Kidney epithelial cell (primary cell): ENCODE results near the gene CNOT6. TPM values are rescaled to one million over a fixed set of nuclear protein-coding genes. Genes with fewer than 3 reads are reported as not detected.
"Not testable (repeated sequence)": the region's sequence is repeated elsewhere in the genome, so short reads cannot be mapped to it uniquely, and the experiment has no call there.

Experiments
- DNase-seq: peaks from one replicate; pipeline ENCODE4 v3.0.0-alpha.2; 2010; ENCODE audit warnings: low read depth
- H3K27me3 ChIP-seq: 2 replicates; pipeline ENCODE4 v1.6.0; 2011; ENCODE audit warnings: low read length; ENCODE audit not compliant: control insufficient read depth, insufficient read depth
- H3K36me3 ChIP-seq: 2 replicates; pipeline ENCODE4 v1.5.1; 2011; ENCODE audit warnings: low read length; ENCODE audit not compliant: control insufficient read depth, insufficient read depth
- H3K4me3 ChIP-seq: 2 replicates; pipeline ENCODE4 v1.5.1; 2011; ENCODE audit warnings: low read depth, mild to moderate bottlenecking, control low read depth, low read length
- total RNA-seq: library from RNA; depleted of rRNA; stranded (reverse); fragments of >200 nt; gene quantifications from 2 replicates; pipeline ENCODE4 v1.2.3, GENCODE V29; 2015
- TF ChIP-seq, protein P1 (sequence below): IDR thresholded peaks from 2 replicates; pipeline ENCODE4 v1.5.1; 2011; ENCODE audit warnings: mild to moderate bottlenecking, moderate library complexity, low read length, control low read depth, inconsistent platforms; ENCODE audit not compliant: insufficient read depth, poor library complexity, severe bottlenecking

CNOT6 gene
- total RNA-seq, 1 donor from 2014 or later: 31.1 TPM

DNA sequence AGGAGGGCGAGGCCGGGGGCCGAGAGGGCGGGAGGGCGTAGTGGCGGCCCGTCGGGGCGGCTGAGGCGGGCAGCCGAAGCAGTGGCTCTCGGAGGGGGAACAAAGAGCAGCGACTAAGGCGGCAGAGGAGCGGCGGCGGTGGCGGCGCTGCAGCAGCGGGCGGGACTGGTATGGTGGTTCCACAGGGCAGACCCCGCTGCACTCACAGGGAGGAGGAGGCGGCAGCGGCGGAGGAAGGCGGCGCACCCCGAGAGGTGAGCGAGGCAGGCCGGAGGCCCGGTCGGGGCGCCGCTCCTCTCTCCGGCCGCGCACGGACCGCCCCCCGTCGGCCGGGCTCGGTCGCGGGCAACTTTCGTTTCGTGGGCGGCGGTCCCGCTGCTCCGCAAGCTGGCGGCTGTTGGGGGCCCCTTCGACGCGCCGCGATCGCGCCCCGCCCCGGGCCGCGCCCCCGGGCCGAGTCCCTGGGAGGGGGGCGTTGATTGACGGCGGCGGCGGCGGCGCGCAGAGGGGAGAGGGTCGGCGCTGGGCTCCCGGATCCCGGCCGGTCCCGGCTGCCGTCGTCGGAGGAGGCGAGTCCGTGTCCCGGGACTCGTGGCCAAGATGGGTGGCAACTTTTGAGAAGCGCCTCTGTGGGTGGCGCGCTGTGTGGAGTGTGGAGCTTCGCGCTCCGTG, 467 bp downstream of the CNOT6 start:
- no peak for DNase-seq
- no peaks in the 10 kb centered on the region for H3K36me3 ChIP-seq
- TF ChIP-seq, protein P1, sequence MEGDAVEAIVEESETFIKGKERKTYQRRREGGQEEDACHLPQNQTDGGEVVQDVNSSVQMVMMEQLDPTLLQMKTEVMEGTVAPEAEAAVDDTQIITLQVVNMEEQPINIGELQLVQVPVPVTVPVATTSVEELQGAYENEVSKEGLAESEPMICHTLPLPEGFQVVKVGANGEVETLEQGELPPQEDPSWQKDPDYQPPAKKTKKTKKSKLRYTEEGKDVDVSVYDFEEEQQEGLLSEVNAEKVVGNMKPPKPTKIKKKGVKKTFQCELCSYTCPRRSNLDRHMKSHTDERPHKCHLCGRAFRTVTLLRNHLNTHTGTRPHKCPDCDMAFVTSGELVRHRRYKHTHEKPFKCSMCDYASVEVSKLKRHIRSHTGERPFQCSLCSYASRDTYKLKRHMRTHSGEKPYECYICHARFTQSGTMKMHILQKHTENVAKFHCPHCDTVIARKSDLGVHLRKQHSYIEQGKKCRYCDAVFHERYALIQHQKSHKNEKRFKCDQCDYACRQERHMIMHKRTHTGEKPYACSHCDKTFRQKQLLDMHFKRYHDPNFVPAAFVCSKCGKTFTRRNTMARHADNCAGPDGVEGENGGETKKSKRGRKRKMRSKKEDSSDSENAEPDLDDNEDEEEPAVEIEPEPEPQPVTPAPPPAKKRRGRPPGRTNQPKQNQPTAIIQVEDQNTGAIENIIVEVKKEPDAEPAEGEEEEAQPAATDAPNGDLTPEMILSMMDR: no peak
- H3K4me3 ChIP-seq: peak overlapping the region; percentile 93
- no peaks in the 10 kb centered on the region for H3K27me3 ChIP-seq

DNA sequence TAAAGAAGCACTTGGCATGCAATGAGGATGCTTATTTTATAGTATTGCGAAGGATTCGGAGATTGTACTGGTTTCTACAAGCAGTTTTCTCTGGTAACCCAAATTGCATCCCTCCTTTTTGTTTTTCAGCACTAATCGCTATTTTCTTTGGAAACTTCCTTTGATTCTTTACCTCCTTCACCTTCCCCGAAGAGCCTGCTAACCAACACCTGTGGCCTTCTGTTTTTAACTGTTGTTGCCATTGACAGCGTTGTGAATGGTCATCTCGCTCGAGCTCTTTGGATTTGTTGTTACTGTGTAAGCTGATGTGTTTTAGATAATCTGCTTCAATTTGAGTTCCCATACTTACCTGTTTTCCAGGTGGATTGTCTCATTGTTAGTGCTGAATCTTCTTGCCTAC, 1.1 kb downstream of the CNOT6 start:
- Histone ChIP-seq H3K27me3 (no peaks in the 10 kb centered on the region), H3K36me3 (no peaks in the 10 kb centered on the region), H3K4me3 (peak overlapping the region; percentile 93)
- TF ChIP-seq, protein P1: no peak
- DNase-seq: no peak

DNA sequence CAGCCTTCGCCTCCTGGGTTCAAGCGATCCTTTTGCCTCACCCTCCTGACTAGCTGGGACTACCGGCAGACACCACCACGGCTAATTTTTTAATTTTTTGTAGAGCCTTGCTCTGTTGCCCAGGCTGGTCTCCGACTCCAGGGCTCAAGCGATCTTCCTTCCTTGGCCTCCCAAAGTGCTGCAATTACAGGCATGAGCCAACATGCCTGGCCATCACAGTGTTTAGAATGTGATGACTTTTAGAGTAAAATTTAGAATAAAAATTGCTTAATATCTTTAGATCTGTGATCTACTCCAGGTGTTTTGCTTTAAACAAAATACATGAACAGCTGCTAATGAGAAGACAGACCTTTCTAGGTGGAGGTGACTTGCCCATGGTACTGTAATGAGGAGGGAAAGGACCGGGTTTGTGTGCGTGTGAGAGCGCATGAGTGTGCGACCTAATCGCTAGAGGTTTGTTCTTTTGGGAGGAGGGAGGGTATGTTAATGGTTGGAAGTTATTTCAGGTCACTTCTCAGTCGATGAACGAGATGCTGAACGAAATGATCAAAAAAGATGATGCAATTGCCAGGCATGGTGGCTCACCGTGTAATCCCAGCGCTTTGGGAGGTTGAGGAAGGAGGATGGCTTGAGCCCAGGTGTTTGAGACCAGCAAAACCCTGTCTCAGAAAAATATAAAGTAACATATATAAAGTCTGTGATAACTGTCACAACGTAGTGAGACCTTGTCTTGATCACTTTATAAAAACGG, 2.0 kb downstream of the CNOT6 start:
- TF ChIP-seq, protein P1: no peak
- H3K4me3 ChIP-seq: peak overlapping the region; percentile 10
- DNase-seq: no peak
- H3K27me3 ChIP-seq: no peaks in the 10 kb centered on the region
- no peaks in the 10 kb centered on the region for H3K36me3 ChIP-seq

DNA sequence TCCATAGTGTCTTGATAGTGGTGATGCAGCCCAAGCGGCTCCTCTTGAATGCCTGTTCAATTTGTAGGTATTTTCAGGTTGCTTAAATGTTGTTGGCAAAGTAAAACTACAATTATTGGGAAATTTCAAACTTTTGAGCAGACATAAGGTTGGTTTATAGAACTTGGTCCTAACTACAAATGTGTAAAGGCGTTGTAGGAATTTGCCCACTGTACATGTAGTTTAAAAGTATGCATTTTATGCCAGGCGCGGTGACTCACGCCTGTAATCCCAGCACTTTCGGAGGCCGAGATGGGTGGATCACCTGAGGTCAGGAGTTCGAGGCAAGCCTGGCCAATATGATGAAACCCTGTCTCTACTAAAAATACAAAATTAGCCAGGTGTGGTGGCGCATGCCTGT, 2.6 kb downstream of the CNOT6 start:
- DNase-seq, H3K27me3 ChIP-seq, H3K4me3 ChIP-seq, H3K36me3 ChIP-seq: not testable (repeated sequence)

DNA sequence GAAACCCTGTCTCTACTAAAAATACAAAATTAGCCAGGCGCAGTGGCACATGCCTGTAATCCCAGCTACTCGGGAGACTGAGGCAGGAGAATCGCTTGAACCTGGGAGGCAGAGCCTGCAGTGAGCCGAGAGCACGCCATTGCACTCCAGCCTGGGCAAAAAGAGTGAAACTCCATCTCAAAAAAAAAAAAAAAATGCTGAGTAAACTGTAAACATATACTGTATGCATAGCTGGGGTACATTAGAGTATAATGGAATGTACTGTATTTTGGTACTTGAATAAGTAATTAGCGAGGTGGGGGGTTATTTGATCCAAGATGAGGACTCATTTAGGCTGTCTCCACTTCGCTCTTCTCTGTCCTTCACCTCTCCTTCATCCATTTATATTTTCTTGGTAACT, 3.7 kb downstream of the CNOT6 start:
- not testable (repeated sequence) for H3K4me3 ChIP-seq, H3K36me3 ChIP-seq, DNase-seq, H3K27me3 ChIP-seq

DNA sequence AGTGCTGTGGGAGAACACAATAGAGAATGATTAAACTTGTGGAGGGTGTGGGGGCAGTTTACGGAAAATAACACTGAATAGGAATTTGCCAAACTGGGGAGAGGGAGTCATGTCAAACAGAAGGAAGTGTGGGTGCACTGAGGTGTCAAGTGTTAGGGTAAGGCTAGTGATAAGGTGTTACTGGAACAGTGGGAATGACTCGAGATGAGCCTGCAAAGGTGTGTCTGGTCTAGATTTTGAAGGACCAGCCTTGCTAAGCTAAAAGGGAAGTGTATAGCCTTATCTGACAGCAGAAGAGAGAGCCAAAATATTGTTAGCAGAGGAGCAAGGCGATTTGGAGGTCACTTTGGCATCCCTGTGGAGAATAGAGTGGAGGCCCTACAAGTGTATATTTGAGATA, 4.2 kb downstream of the CNOT6 start:
- no peak for DNase-seq
- TF ChIP-seq, protein P1: no peak
- no peaks in the 10 kb centered on the region for H3K27me3 ChIP-seq
- no peak overlapping the region for H3K4me3 ChIP-seq
- H3K36me3 ChIP-seq: no peaks in the 10 kb centered on the region

DNA sequence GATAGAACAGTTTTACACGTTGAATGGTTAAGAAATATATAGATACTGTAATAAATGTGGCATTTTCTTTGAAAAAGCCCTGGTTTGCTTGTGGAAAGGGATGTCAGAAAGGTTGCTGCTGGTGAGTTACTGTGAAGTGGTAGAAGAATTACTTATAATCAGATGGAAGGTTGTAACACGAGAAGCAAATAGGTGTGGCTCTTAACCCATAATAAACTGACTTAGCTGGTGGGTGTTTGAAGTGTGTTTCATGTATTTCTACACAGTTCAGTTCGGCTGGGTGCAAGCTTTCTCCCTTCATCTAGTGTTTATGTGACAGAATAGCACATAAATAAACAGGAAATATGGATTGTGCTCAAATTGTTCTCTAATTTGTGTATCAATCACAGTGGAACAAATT, 5.5 kb downstream of the CNOT6 start:
- TF ChIP-seq, protein P1: no peak
- no peaks in the 10 kb centered on the region for H3K27me3 ChIP-seq
- DNase-seq: no peak
- no peaks in the 10 kb centered on the region for H3K36me3 ChIP-seq
- H3K4me3 ChIP-seq: no peak overlapping the region

DNA sequence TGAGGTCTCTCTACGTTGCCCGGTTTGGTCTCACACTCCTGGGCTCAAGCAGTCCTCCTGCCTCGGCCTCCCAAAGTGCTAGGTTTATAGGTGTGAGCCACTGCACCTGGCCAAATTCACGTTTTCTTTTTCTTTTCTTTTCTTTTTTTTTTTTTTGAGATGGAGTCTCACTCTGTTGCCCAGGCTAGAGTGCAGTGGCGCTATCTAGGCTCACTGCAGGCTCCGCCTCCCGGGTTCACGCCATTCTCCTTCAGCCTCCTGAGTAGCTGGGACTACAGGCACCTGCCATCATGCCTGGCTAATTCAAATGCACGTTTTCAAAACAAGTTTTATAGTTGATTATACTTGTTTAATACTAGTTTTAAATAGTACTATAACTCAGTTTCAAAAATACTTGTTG, 6.1 kb downstream of the CNOT6 start:
- not testable (repeated sequence) for H3K4me3 ChIP-seq, H3K27me3 ChIP-seq, H3K36me3 ChIP-seq, DNase-seq
